VCaP (cell line): ENCODE results near the gene CLEC7A.

Experiments
- H3K27ac ChIP-seq: fragments of 450-650 bp; 2 replicates; pipeline ENCODE4 v1.5.1; 2017
- CTCF ChIP-seq: fragments of 450-650 bp; conservative IDR thresholded peaks from 2 replicates; pipeline ENCODE4 v1.5.1; 2017; ENCODE audit warnings: mild to moderate bottlenecking, moderate library complexity

CLEC7A gene

GRCh38 chr12:10169104-10169503 is 39.1 kb upstream of the CLEC7A start:
- H3K27ac ChIP-seq: no peak overlapping the region
- no peak for TF ChIP-seq CTCF

GRCh38 chr12:10167599-10167998 is 37.6 kb upstream of the CLEC7A start:
- no peak overlapping the region for H3K27ac ChIP-seq
- TF ChIP-seq CTCF: no peak

- TF ChIP-seq CTCF: no peak
- H3K27ac ChIP-seq: no peak overlapping the region
These were observed 35.4 kb upstream of the CLEC7A start for GRCh38 chr12:10165421-10165820.

GRCh38 chr12:10163084-10163483 is 33.1 kb upstream of the CLEC7A start:
- H3K27ac ChIP-seq: no peak overlapping the region
- TF ChIP-seq CTCF: no peak

- no peak overlapping the region for H3K27ac ChIP-seq
- TF ChIP-seq CTCF: no peak
These were observed 30.8 kb upstream of the CLEC7A start for GRCh38 chr12:10160617-10161385.

- H3K27ac ChIP-seq: no peak overlapping the region
- TF ChIP-seq CTCF: no peak
These were observed 29.3 kb upstream of the CLEC7A start for GRCh38 chr12:10159280-10159679.

GRCh38 chr12:10158406-10158805 is 28.4 kb upstream of the CLEC7A start:
- no peak overlapping the region for H3K27ac ChIP-seq
- no peak for TF ChIP-seq CTCF
